T-cell (primary cell): ENCODE data around the gene GAPDHS. TPM values are rescaled to one million over a fixed set of nuclear protein-coding genes. Genes with fewer than 3 reads are reported as not detected.

Experiments used
- ATAC-seq, 4 experiments: fragments of 200-7000 bp in 3 of 4; fragments of 150-1000 bp in 1 of 4; cut with Tn5 transposase; replicated peaks in 1 of 4; 1 replicate in 3 of 4; 2 replicates in 1 of 4; pipeline ENCODE4 v1.10.0; 2021; ENCODE audit warnings: moderate library complexity in 3 of 4, mild to moderate bottlenecking in 2 of 4, moderate number of reproducible peaks in 1 of 4
- CTCF ChIA-PET, 2 donors: fragments of 300-600 bp; sonication (Branson Sonifier 250); formaldehyde crosslinking; loops; one replicate each; lab custom pipeline; 2022; ENCODE audit warnings: antibody characterized with exemption in 2 of 2; lab: Charles Lee
- POLR2A ChIA-PET, 2 donors: fragments of 300-600 bp; sonication (Branson Sonifier 250); formaldehyde crosslinking; loops; one replicate each; lab custom pipeline; 2022; ENCODE audit warnings: antibody characterized with exemption in 2 of 2; lab: Charles Lee
- DNase-seq, 35 experiments: peaks; one replicate each; pipeline versions ENCODE4 v3.0.0 to v3.0.0-alpha.2; 2013 to 2023
- H3K27ac ChIP-seq: one replicate; pipeline ENCODE4 v1.5.1; 2013; ENCODE audit warnings: low read length
- H3K27me3 ChIP-seq, 2 experiments: replicated peaks in 1 of 2; 1 replicate in 1 of 2; 2 replicates in 1 of 2; pipeline versions ENCODE4 v1.6.1 to v1.7.0; 2013; ENCODE audit warnings: low read length in 1 of 2, mixed read lengths in 1 of 2; ENCODE audit not compliant: control insufficient read depth in 2 of 2, insufficient read depth in 2 of 2; ENCODE audit errors: extremely low read depth in 1 of 2
- H3K36me3 ChIP-seq, 2 donors: 1 replicate in 1 of 2; 2 replicates in 1 of 2; pipeline versions ENCODE4 v1.6.1 to v1.7.0; 2013; ENCODE audit warnings: low read length in 1 of 2; ENCODE audit not compliant: control insufficient read depth in 2 of 2, insufficient read depth in 1 of 2; ENCODE audit errors: extremely low read depth in 1 of 2
- H3K4me1 ChIP-seq, 2 experiments: 1 replicate in 1 of 2; 2 replicates in 1 of 2; pipeline versions ENCODE4 v1.6.1 to v1.7.0; 2013; ENCODE audit warnings: low read length in 2 of 2, mixed read lengths in 1 of 2; ENCODE audit not compliant: insufficient read depth in 2 of 2, control insufficient read depth in 1 of 2; ENCODE audit errors: extremely low read depth in 1 of 2
- H3K4me3 ChIP-seq, 2 donors: 1 replicate in 1 of 2; 2 replicates in 1 of 2; pipeline versions ENCODE4 v1.5.1 to v1.7.0; 2013; ENCODE audit warnings: mild to moderate bottlenecking in 2 of 2, low read length in 1 of 2, moderate library complexity in 1 of 2; ENCODE audit not compliant: control insufficient read depth in 1 of 2; ENCODE audit errors: extremely low read depth in 1 of 2
- H3K9me3 ChIP-seq: 2 replicates; pipeline ENCODE4 v1.7.0; 2013
- H3K27ac Mint-ChIP-seq, 2 donors: one replicate each; pipeline ENCODE4 v1.8.0; 2020 to 2021; ENCODE audit warnings: mild to moderate bottlenecking in 2 of 2, mixed read lengths in 2 of 2
- H3K27me3 Mint-ChIP-seq, 2 donors: one replicate each; pipeline ENCODE4 v1.8.0; 2021 to 2022; ENCODE audit warnings: mixed read lengths in 2 of 2
- H3K36me3 Mint-ChIP-seq: one replicate; pipeline ENCODE4 v1.8.0; 2021; ENCODE audit warnings: mixed read lengths
- H3K4me1 Mint-ChIP-seq, 3 donors: one replicate each; pipeline ENCODE4 v1.8.0; 2020 to 2022; ENCODE audit warnings: mixed read lengths in 3 of 3, mild to moderate bottlenecking in 1 of 3
- H3K4me3 Mint-ChIP-seq, 3 donors: one replicate each; pipeline ENCODE4 v1.8.0; 2020 to 2022; ENCODE audit warnings: mild to moderate bottlenecking in 3 of 3, mixed read lengths in 3 of 3, moderate library complexity in 3 of 3
- H3K9me3 Mint-ChIP-seq, 3 donors: one replicate each; pipeline ENCODE4 v1.8.0; 2020 to 2022; ENCODE audit warnings: mixed read lengths in 3 of 3
- WGBS: methylation state at CpG from one replicate; pipeline ENCODE4 v1.1.5; 2013; ENCODE audit warnings: missing lambda C conversion rate; ENCODE audit not compliant: insufficient coverage; 5-methylcytosine and 5-hydroxymethylcytosine counted together
- total RNA-seq, 35 experiments: library from RNA in 6 of 35; stranded (reverse) in 6 of 35; fragments of 120-200 nt in 1 of 35; gene quantifications; one replicate each; pipeline versions ENCODE4 v1.2.1 to v1.2.4 and lab custom pipeline; 2013 to 2026

GAPDHS gene
- not detected for total RNA-seq
- total RNA-seq (2013) = not detected
- total RNA-seq (lab: John Stamatoyannopoulos, UW) = 0 to 0.09 (median 0) reads per million in 29 experiments

DNA sequence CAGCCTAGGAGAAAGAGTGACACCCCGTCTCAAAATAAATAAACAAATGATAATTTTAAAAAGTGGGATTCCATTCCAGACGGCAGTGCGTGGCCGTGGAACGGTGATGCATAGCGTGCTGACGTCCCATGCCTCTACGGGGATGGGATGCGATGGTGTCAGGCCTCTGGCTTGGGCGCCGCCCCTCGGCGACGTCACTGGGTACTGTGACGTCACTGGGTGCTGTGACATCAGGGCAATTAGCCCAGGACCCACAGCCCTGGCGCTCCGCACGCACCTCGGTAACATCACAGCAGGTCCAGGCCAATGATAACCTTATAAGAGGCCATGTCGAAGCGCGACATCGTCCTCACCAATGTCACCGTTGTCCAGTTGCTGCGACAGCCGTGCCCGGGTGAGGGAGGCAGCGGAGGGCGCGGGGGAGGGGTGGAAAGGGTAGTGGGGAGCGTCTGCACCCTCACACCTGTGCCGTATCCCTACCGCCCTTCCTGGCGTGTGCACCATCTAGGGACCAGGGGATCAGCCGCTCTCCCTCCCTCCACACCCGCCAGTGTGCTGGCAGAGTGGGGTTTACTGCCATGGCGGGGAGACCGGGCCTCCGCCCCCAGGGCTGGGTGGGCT, at the start of gene GAPDHS:
Gene GAPDHS, plus strand, starts transcription at position 256 of the 621 bp plus-strand sequence. Its CDS starts 72 bp downstream, at position 328.
- Mint-ChIP-seq H3K9me3 (no peaks in the 10 kb centered on the region), H3K36me3 (no peaks in the 10 kb centered on the region), H3K4me3 (peak within 1 kb of the TSS; percentile 65 to 77 (median 73)), H3K4me1 (peaks cover 14 to 15% (median 14%) of the 10 kb centered on the region in 3 donors), H3K27ac (peak within 1 kb of the TSS in 1 of 2 donors; percentile 63), H3K27me3 (peaks cover 20 to 32% of the 10 kb centered on the region in 2 donors)
- ChIA-PET POLR2A (no interaction called here), CTCF (no interaction called here)
- DNase-seq (no peak), ATAC-seq (peak in 3 of 4 experiments; percentile 8 to 40 (median 21))
- no peaks in the 10 kb centered on the region for H3K9me3 ChIP-seq
- H3K27me3 ChIP-seq = peaks cover 0 to 49% of the 10 kb centered on the region in 2 experiments
- H3K4me3 ChIP-seq = peak within 1 kb of the TSS; percentile 18 to 67
- 73% methylated on average over 28 of the region's 39 CpGs for WGBS
- H3K36me3 ChIP-seq = no peaks in the 10 kb centered on the region
- H3K4me1 ChIP-seq = peaks cover 0 to 15% of the 10 kb centered on the region in 2 experiments
- no peak within 1 kb of the TSS for H3K27ac ChIP-seq

DNA sequence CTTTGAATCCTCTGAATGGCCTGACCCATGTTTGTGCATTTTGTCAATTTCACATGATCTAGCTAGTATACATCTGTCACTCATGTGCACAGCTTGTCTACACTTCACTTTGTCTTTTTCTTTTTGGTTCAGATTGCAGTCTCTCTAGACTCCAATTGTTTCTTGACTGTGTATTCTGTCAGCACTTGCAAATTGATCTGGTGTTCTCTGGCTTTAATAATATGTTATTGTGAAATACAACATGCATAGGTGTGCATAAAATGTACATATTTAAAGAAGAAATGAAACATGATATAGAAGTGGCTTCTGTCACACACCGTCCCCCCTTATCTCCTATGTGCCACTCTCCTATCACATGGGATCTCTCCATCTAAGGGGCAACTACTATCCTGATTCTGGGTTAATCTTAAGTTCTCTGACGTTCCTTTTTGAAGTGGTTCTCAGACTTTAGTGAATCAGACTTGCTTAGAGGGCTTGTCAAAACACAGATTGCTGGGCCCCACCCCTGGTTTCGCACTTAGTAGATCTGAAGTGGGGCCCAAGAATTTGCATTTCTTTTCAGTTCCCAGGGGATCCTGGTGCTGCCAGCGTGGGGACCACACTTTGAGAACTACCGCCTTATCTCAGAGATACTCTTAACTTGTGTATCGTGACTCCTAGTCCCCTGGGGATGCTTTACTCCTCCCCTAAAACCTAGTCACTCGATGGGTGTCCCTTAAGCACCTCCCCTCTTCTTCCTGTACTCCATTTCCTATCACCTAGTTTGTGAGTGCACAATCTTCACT, 48.8 kb upstream of the GAPDHS start:
- Mint-ChIP-seq H3K9me3 (no peaks in the 10 kb centered on the region), H3K27me3 (peaks cover 0 to 14% of the 10 kb centered on the region in 2 donors), H3K4me3 (no peak overlapping the region), H3K36me3 (no peaks in the 10 kb centered on the region), H3K4me1 (peaks cover 5 to 8% (median 5%) of the 10 kb centered on the region in 3 donors), H3K27ac (no peak overlapping the region)
- no peaks in the 10 kb centered on the region for H3K4me1 ChIP-seq
- ChIA-PET POLR2A (no interaction called here), CTCF (no interaction called here)
- 42% methylated on average over 7 of the region's 7 CpGs for WGBS
- DNase-seq (no peak), ATAC-seq (peak in 2 of 4 experiments; percentile 34 to 47)
- H3K9me3 ChIP-seq = no peaks in the 10 kb centered on the region
- no peak overlapping the region for H3K27ac ChIP-seq
- H3K36me3 ChIP-seq = no peaks in the 10 kb centered on the region
- peaks cover 0 to 22% of the 10 kb centered on the region in 2 experiments for H3K27me3 ChIP-seq
- no peak overlapping the region for H3K4me3 ChIP-seq

DNA sequence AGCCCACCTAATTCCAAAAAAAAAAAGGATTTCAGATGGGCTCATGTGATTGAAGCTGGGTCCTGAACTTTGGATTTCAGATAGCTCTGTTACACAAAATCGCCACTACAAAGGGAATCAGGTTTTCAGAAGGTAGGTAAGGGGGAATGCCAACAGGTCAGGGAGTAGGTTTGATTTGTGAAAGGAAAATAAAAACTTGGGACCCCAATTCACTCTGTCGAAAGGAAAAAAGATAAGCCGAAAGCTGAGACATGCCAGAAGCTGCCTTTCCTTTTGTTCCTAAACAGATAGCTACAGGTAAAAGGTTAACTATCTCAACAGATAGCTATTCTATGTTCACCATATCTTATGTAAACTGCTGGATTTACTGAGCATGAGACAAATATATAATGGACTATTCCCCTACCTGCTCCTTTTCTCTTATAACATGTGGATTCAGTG, 47.0 kb upstream of the GAPDHS start:
- H3K36me3 Mint-ChIP-seq = no peaks in the 10 kb centered on the region
- H3K9me3 Mint-ChIP-seq = no peaks in the 10 kb centered on the region
- POLR2A ChIA-PET = no interaction called here
- WGBS = 100% methylated on average over 1 of the region's 3 CpGs
- Histone ChIP-seq H3K27ac (no peak overlapping the region), H3K4me1 (no peaks in the 10 kb centered on the region), H3K4me3 (no peak overlapping the region), H3K9me3 (no peaks in the 10 kb centered on the region), H3K27me3 (peaks cover 0 to 36% of the 10 kb centered on the region in 2 experiments), H3K36me3 (no peaks in the 10 kb centered on the region)
- no peak overlapping the region for H3K27ac Mint-ChIP-seq
- peaks cover 0 to 27% of the 10 kb centered on the region in 2 donors for H3K27me3 Mint-ChIP-seq
- no peak for DNase-seq
- peaks cover 5 to 8% (median 5%) of the 10 kb centered on the region in 3 donors for H3K4me1 Mint-ChIP-seq
- H3K4me3 Mint-ChIP-seq = no peak overlapping the region
- ATAC-seq = no peak
- CTCF ChIA-PET = interaction anchor here in 1 of 2 donors (0.5 to 1.6 kb wide), 2 partner anchors 9 to 22 kb away, joined by 3 to 7 read pairs; no protein-coding TSS in a partner anchor

DNA sequence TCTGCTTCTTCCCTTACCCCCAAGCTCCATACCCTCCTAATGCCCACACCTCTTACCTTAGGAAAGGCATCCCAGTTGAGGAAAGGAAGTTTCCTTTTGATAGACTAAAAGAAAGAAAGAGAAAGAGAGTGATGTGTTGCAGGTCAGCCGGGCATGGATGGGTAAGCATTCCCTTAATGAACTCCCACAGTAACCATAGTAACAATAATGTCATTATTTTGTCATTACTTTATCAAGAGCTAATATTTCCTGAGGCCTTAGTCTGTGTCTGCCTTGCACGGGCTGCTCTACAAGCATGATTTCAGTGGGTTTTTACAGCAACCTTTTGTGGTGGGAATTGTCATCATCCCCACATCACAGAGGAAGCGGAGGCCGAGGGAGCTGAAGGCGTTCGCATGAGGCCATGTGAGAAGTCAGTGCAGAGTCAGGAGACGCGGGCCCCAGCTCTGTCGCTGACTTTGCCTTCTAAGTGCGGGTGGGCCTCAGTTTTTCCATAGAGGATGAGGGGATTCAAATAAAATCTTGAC, 45.5 kb upstream of the GAPDHS start:
- peaks cover 0 to 35% of the 10 kb centered on the region in 2 experiments for H3K27me3 ChIP-seq
- ChIA-PET POLR2A (no interaction called here), CTCF (no interaction called here)
- Mint-ChIP-seq H3K27me3 (peaks cover 3 to 30% of the 10 kb centered on the region in 2 donors), H3K27ac (no peak overlapping the region), H3K4me3 (no peak overlapping the region), H3K4me1 (peaks cover 5 to 8% (median 5%) of the 10 kb centered on the region in 3 donors), H3K36me3 (no peaks in the 10 kb centered on the region), H3K9me3 (no peaks in the 10 kb centered on the region)
- no peaks in the 10 kb centered on the region for H3K36me3 ChIP-seq
- ATAC-seq (no peak), DNase-seq (no peak)
- no peaks in the 10 kb centered on the region for H3K9me3 ChIP-seq
- H3K4me3 ChIP-seq = no peak overlapping the region
- H3K27ac ChIP-seq = no peak overlapping the region
- no peaks in the 10 kb centered on the region for H3K4me1 ChIP-seq
- 62% methylated on average over 6 of the region's 10 CpGs for WGBS

DNA sequence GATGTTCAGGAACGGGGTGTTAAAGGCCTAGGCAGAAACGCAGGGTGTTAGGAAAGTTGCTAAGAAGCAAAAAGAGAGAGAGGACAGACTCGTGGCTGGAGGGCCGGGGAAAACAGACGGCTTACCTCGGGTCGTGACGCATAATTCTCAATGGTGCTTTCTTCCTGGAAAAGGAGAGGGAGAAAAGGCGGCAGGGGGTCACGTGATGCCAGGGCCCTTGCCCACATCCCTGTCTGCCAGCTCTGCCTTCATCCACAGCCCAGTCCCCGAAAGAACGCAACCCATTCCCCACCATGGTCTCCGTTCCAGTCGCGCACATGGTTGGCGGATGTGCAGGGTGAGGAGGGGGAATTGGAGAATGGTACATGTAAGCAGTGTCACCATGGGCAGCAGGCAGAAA, 44.6 kb upstream of the GAPDHS start:
- ChIA-PET CTCF (no interaction called here), POLR2A (no interaction called here)
- no peak overlapping the region for H3K27ac ChIP-seq
- no peak overlapping the region for H3K27ac Mint-ChIP-seq
- no peak overlapping the region for H3K4me3 Mint-ChIP-seq
- ATAC-seq (no peak), DNase-seq (no peak)
- H3K9me3 Mint-ChIP-seq = no peaks in the 10 kb centered on the region
- peaks cover 5% of the 10 kb centered on the region in 3 donors for H3K4me1 Mint-ChIP-seq
- H3K36me3 ChIP-seq = no peaks in the 10 kb centered on the region
- 100% methylated on average over 2 of the region's 16 CpGs for WGBS
- peaks cover 0 to 39% of the 10 kb centered on the region in 2 experiments for H3K27me3 ChIP-seq
- no peak overlapping the region for H3K4me3 ChIP-seq
- no peaks in the 10 kb centered on the region for H3K9me3 ChIP-seq
- no peaks in the 10 kb centered on the region for H3K36me3 Mint-ChIP-seq
- H3K4me1 ChIP-seq = no peaks in the 10 kb centered on the region
- peaks cover 3 to 36% of the 10 kb centered on the region in 2 donors for H3K27me3 Mint-ChIP-seq

DNA sequence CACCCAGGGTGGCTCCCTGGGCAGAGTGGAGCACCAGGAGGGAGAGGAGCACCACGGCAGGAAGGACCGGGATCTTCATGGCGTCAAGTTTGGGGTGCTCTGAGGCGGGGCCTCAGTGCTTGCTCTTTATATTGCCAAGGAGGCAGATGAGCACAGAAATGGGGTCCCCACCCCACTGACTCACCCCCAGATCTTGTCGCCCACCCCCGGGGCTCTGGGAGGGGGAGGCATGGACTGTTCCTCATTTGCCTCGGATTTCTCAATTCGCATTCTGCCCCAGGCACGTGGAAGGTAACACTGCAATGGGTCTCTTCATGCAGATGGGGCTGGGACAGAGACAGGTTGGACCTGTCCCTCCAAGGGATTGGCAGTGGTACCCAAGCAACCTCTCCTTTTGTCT, 42.9 kb upstream of the GAPDHS start, which contains the start of gene KRTDAP:
Gene KRTDAP, minus strand, starts transcription at position 101 of the 400 bp plus-strand sequence. Its CDS starts 22 bp downstream, at position 79.
- Histone ChIP-seq H3K36me3 (no peaks in the 10 kb centered on the region), H3K4me1 (peaks cover 0 to 4% of the 10 kb centered on the region in 2 experiments), H3K27ac (no peak within 1 kb of the TSS), H3K4me3 (no peak within 1 kb of the TSS), H3K27me3 (peaks cover 0 to 54% of the 10 kb centered on the region in 2 experiments), H3K9me3 (no peaks in the 10 kb centered on the region)
- H3K36me3 Mint-ChIP-seq = no peaks in the 10 kb centered on the region
- ATAC-seq (no peak), DNase-seq (no peak)
- H3K4me3 Mint-ChIP-seq = no peak within 1 kb of the TSS
- ChIA-PET POLR2A (interaction anchor here (0.6 to 0.7 kb wide), 2 partner anchors 20 to 321 kb away, joined by 3 read pairs; no protein-coding TSS in a partner anchor), CTCF (no interaction called here)
- peaks cover 0 to 6% (median 2%) of the 10 kb centered on the region in 3 donors for H3K4me1 Mint-ChIP-seq
- no peak within 1 kb of the TSS for H3K27ac Mint-ChIP-seq
- no peaks in the 10 kb centered on the region for H3K9me3 Mint-ChIP-seq
- whole genome bisulfite sequencing = 84% methylated on average over 4 of the region's 9 CpGs
- peaks cover 3 to 36% of the 10 kb centered on the region in 2 donors for H3K27me3 Mint-ChIP-seq
